SK-N-SH (cell line): ENCODE data around the gene TEAD1.

ENCODE experiments used
- NFIC ChIP-seq: IDR thresholded peaks from 2 replicates; pipeline ENCODE4 v1.4.0; 2012; ENCODE audit warnings: borderline replicate concordance
- POLR2AphosphoS5 ChIP-seq: IDR thresholded peaks from 2 replicates; pipeline ENCODE4 v1.6.1; 2012; ENCODE audit warnings: low read depth, low read length
- RCOR1 ChIP-seq: fragments of 150-350 bp; IDR thresholded peaks from 2 replicates; pipeline ENCODE4 v1.6.1; 2017; ENCODE audit warnings: antibody characterized with exemption, low read length
- TF ChIP-seq, protein P1 (sequence below): fragments of 200-600 bp; sonication (generic); IDR thresholded peaks from 2 replicates; pipeline ENCODE4 v1.6.1; 2017; ENCODE audit warnings: antibody characterized with exemption, mild to moderate bottlenecking, moderate library complexity
- TF ChIP-seq, protein P2 (sequence below): IDR thresholded peaks from 2 replicates; pipeline ENCODE4; 2012

DNA sequence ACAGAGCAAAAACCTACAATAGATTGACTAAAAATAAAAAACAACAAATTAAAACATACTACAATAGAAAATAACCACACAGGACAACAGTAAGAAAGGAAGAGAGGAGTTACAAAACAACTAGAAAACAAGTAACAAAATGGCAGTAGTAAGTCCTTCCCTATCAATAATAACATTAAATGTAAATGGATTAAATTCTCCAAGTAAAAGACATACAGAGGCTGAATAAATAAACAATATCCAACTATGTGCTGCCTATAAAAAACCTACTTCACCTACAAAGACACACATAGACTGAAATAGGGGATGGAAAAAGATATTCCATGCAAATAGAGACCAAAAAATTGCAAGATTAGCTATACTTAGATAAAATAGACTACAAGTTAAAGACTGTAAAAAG, 277.9 kb downstream of the TEAD1 start:
- TF ChIP-seq, protein P1, sequence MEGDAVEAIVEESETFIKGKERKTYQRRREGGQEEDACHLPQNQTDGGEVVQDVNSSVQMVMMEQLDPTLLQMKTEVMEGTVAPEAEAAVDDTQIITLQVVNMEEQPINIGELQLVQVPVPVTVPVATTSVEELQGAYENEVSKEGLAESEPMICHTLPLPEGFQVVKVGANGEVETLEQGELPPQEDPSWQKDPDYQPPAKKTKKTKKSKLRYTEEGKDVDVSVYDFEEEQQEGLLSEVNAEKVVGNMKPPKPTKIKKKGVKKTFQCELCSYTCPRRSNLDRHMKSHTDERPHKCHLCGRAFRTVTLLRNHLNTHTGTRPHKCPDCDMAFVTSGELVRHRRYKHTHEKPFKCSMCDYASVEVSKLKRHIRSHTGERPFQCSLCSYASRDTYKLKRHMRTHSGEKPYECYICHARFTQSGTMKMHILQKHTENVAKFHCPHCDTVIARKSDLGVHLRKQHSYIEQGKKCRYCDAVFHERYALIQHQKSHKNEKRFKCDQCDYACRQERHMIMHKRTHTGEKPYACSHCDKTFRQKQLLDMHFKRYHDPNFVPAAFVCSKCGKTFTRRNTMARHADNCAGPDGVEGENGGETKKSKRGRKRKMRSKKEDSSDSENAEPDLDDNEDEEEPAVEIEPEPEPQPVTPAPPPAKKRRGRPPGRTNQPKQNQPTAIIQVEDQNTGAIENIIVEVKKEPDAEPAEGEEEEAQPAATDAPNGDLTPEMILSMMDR: no peak
- TF ChIP-seq POLR2AphosphoS5 (no peak), NFIC (no peak), RCOR1 (no peak)
- TF ChIP-seq, protein P2, sequence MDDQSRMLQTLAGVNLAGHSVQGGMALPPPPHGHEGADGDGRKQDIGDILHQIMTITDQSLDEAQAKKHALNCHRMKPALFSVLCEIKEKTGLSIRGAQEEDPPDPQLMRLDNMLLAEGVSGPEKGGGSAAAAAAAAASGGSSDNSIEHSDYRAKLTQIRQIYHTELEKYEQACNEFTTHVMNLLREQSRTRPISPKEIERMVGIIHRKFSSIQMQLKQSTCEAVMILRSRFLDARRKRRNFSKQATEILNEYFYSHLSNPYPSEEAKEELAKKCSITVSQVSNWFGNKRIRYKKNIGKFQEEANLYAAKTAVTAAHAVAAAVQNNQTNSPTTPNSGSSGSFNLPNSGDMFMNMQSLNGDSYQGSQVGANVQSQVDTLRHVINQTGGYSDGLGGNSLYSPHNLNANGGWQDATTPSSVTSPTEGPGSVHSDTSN: no peak
